K562 (cell line): ENCODE measurements around the gene TMEM87B. TPM values are rescaled to one million over a fixed set of nuclear protein-coding genes. Genes with fewer than 3 reads are reported as not detected.

Source experiments
- ATAC-seq: fragments of 200-7000 bp; cut with Tn5 transposase; 3 replicates; pipeline ENCODE4 v1.9.1; 2020; ENCODE audit warnings: moderate library complexity
- BruUV-seq: library from RNA; stranded (reverse); fragments of 400-500 nt; replicated peaks from 2 replicates; lab custom pipeline; 2021; lab: Mats Ljungman, UMichigan
- CTCF ChIA-PET: fragments of 300-600 bp; formaldehyde crosslinking; extraction: SDS; loops from one replicate; lab custom pipeline; 2021; ENCODE audit warnings: low intra/inter-chr PET ratio; lab: Yijun Ruan, JAX
- POLR2A ChIA-PET: fragments of 300-600, 350-650 bp; sonication (Branson Sonifier 250); formaldehyde crosslinking; extraction: SDS; loops from one replicate; lab custom pipeline; 2021; ENCODE audit warnings: antibody characterized with exemption, inconsistent platforms; lab: Yijun Ruan, JAX
- DNase-seq, 4 experiments: peaks; one replicate each; pipeline versions ENCODE4 v3.0.0 to v3.0.0-alpha.2; 2011 to 2018; ENCODE audit warnings: low spot score in 3 of 4, mixed read lengths in 3 of 4; ENCODE audit errors: extremely low read depth in 1 of 4
- FAIRE-seq: peaks from 2 replicates; lab custom pipeline; 2011; peaks lifted over from hg19 to GRCh38; lab: Jason Lieb, UNC
- H2AFZ ChIP-seq: 2 replicates; pipeline ENCODE4 v1.6.0; 2011; ENCODE audit warnings: low read depth, low read length, control low read depth, inconsistent platforms
- H3K27ac ChIP-seq: fragments of 200-600 bp; 3 replicates; pipeline ENCODE4 v1.8.0; 2011; ENCODE audit warnings: low read depth, mild to moderate bottlenecking, control low read depth, inconsistent platforms, low read length, moderate library complexity, mixed read lengths; ENCODE audit errors: extremely low read depth
- H3K27me3 ChIP-seq, 2 experiments: fragments of 300-600 bp in 1 of 2; 2 replicates in 1 of 2; 3 replicates in 1 of 2; pipeline versions ENCODE4 v1.6.0 to v1.8.0; 2011; ENCODE audit warnings: inconsistent platforms in 2 of 2, low read length in 2 of 2, mild to moderate bottlenecking in 1 of 2, mixed read lengths in 1 of 2, moderate library complexity in 1 of 2; ENCODE audit not compliant: control insufficient read depth in 2 of 2, insufficient read depth in 2 of 2
- H3K36me3 ChIP-seq: fragments of 300-600 bp; 3 replicates; pipeline ENCODE4 v1.8.0; 2011; ENCODE audit warnings: mild to moderate bottlenecking, low read length, inconsistent platforms; ENCODE audit not compliant: control insufficient read depth, insufficient read depth
- H3K4me1 ChIP-seq, 2 experiments: fragments of 200-600 bp in 1 of 2; replicated peaks in 1 of 2; 2 replicates in 1 of 2; 3 replicates in 1 of 2; pipeline versions ENCODE4 v1.5.1 to v1.8.0; 2011; ENCODE audit warnings: inconsistent platforms in 2 of 2, low read length in 2 of 2, mild to moderate bottlenecking in 1 of 2, mixed read lengths in 1 of 2, moderate library complexity in 1 of 2; ENCODE audit not compliant: control insufficient read depth in 2 of 2, insufficient read depth in 2 of 2
- H3K4me2 ChIP-seq: 2 replicates; pipeline ENCODE4 v1.6.1; 2011; ENCODE audit warnings: low read length, control low read depth, inconsistent platforms, mixed read lengths; ENCODE audit not compliant: insufficient read depth
- H3K4me3 ChIP-seq: fragments of 200-600 bp; sonication (generic), shearing (Covaris generic); 2 replicates; pipeline ENCODE4 v1.5.1; 2016; ENCODE audit warnings: control low read depth, inconsistent platforms
- H3K79me2 ChIP-seq: fragments of 200-600 bp; 3 replicates; pipeline ENCODE4 v1.8.0; 2011; ENCODE audit warnings: low read length, inconsistent platforms; ENCODE audit not compliant: control insufficient read depth, insufficient read depth
- H3K9ac ChIP-seq, 2 experiments: 2 replicates each; pipeline versions ENCODE4 v1.6.0 to v1.6.1; 2011; ENCODE audit warnings: low read depth in 2 of 2, low read length in 2 of 2, control low read depth in 1 of 2, inconsistent platforms in 1 of 2, mild to moderate bottlenecking in 1 of 2, mixed read lengths in 1 of 2; ENCODE audit not compliant: insufficient read depth in 1 of 2
- H3K9me1 ChIP-seq: one replicate; pipeline ENCODE4 v1.6.0; 2011; ENCODE audit warnings: inconsistent platforms, mild to moderate bottlenecking, low read length, moderate library complexity; ENCODE audit not compliant: control insufficient read depth, insufficient read depth
- H3K9me3 ChIP-seq: replicated peaks from 2 replicates; pipeline ENCODE4 v1.5.1; 2011; ENCODE audit warnings: low read depth, low read length, inconsistent platforms; ENCODE audit not compliant: control insufficient read depth, insufficient read depth
- H4K20me1 ChIP-seq: replicated peaks from 2 replicates; pipeline ENCODE4 v1.6.1; 2011; ENCODE audit warnings: low read length, inconsistent platforms, mixed read lengths; ENCODE audit not compliant: control insufficient read depth, insufficient read depth
- AFF4 ChIP-seq: sonication (generic); formaldehyde crosslinking; IDR thresholded peaks from 2 replicates; pipeline ENCODE4 v1.8.0; 2023; ENCODE audit warnings: mild to moderate bottlenecking, missing genetic modification reagents
- BCOR ChIP-seq: fragments of 450-650 bp; IDR thresholded peaks from 2 replicates; pipeline ENCODE4 v1.6.1; 2016
- CBFA2T2 ChIP-seq: fragments of 450-650 bp; conservative IDR thresholded peaks from 2 replicates; pipeline ENCODE4 v1.6.1; 2017; ENCODE audit warnings: mild to moderate bottlenecking
- ZBTB33 ChIP-seq: sonication (generic); formaldehyde crosslinking; IDR thresholded peaks from 2 replicates; pipeline ENCODE4 v1.8.1; 2023; ENCODE audit warnings: mild to moderate bottlenecking, missing genetic modification reagents
- ZBTB49 ChIP-seq: sonication (generic); formaldehyde crosslinking; IDR thresholded peaks from 2 replicates; pipeline ENCODE4 v1.8.0; 2022; ENCODE audit warnings: missing genetic modification reagents, mild to moderate bottlenecking, borderline replicate concordance
- WGBS: fragments of 100-300 bp; shearing (Covaris generic); methylation state at CpG from one replicate; pipeline ENCODE4 v1.1.6; 2016; ENCODE audit warnings: low coverage, mixed read lengths; ENCODE audit not compliant: insufficient coverage; ENCODE audit errors: missing lambda C conversion rate; 5-methylcytosine and 5-hydroxymethylcytosine counted together
- in situ Hi-C: fragments of 300-500 bp; cut with MboI; formaldehyde crosslinking; loops from 4 replicates; pipeline ENCODE4 v1.15.0; 2018; ENCODE audit warnings: inconsistent platforms, mixed read lengths
- intact Hi-C: fragments of 100-400 bp; cut with micrococcal nuclease; formaldehyde crosslinking; loops from 2 replicates; pipeline ENCODE4 v1.14.2; 2022
- polyA plus RNA-seq, 8 experiments: library from polyadenylated mRNA; depleted of rRNA in 4 of 8; stranded (reverse) in 5 of 8; unstranded in 3 of 8; fragments of >200 nt; fragmentation: Nextera tagmentation in 2 of 8; fragmentation: Illumina TruSeq in 1 of 8; extraction: Ambion mirVana in 2 of 8; extraction: Trizol in 1 of 8; gene quantifications; 2 replicates each; pipeline versions ENCODE4 v1.2.1 to v1.2.3, GENCODE V29; 2011 to 2014; ENCODE audit warnings: inconsistent platforms in 1 of 8, missing spikeins in 1 of 8
- total RNA-seq, 7 experiments: library from RNA; depleted of rRNA in 6 of 7; stranded (reverse); fragments of >200 nt in 6 of 7; fragmentation: Illumina TruSeq in 2 of 7; extraction: Trizol in 2 of 7; gene quantifications; 2 replicates each; pipeline versions ENCODE4 v1.2.1 to v1.2.3, GENCODE V29; 2011 to 2021; ENCODE audit warnings: low replicate concordance in 1 of 7

Gene TMEM87B
- total and polyA plus RNA-seq, 9 of the 15 experiments (the other 6 are each of a cell fraction or from before 2014, with no cell fraction given) = 3.7 to 17.1 (median 11.0) TPM

GRCh38 chr2:112138159-112139032 is 83.3 kb downstream of the TMEM87B start, which contains the start of gene FBLN7:
Gene FBLN7, plus strand, starts transcription at chr2:112138385. Its CDS starts 271 bp downstream, at chr2:112138656.
- intact Hi-C loops (no loop called here), in situ Hi-C loops (no loop called here)
- ATAC-seq = no peak
- Histone ChIP-seq H3K4me1 (peaks cover 0 to 10% of the 10 kb centered on the region in 2 experiments; a peak in 3 of 5 replicates), H3K9ac (no peak within 1 kb of the TSS), H3K27me3 (peaks cover 28 to 48% of the 10 kb centered on the region in 2 experiments; a peak in 4 of 5 replicates), H2AFZ (no peak within 1 kb of the TSS), H3K9me3 (no peaks in the 10 kb centered on the region), H3K79me2 (no peaks in the 10 kb centered on the region), H3K9me1 (no peaks in the 10 kb centered on the region), H4K20me1 (no peaks in the 10 kb centered on the region), H3K4me3 (no peak within 1 kb of the TSS), H3K27ac (no peak within 1 kb of the TSS), H3K36me3 (no peaks in the 10 kb centered on the region), H3K4me2 (no peak within 1 kb of the TSS; the same call in 1 of the 2 replicates)
- TF ChIP-seq AFF4 (CRISPR knock-in tag) (no peak), BCOR (no peak), ZBTB49 (CRISPR knock-in tag) (no peak), CBFA2T2 (no peak), ZBTB33 (CRISPR knock-in tag) (0 out of 2 replicates have a peak, but pooled peaks have one; percentile 7)
- no peak for FAIRE-seq
- no peak for DNase-seq
- BruUV-seq = no TSS peak
- WGBS = 45% methylated on average over 22 of the region's 84 CpGs
- ChIA-PET POLR2A (interaction anchor here (1.0 kb wide), 1 partner anchor 117 kb away, joined by 3 read pairs; the partner anchor contains the start of gene ZC3H8), CTCF (no interaction called here)
